GM12891 (cell line): ENCODE data around the gene TAS2R31. TPM values are rescaled to one million over a fixed set of nuclear protein-coding genes. Genes with fewer than 3 reads are reported as not detected.
"Not testable (repeated sequence)": the region's sequence is repeated elsewhere in the genome, so short reads cannot be mapped to it uniquely, and the experiment has no call there.

ENCODE experiments used
- DNase-seq: peaks from one replicate; pipeline ENCODE4 v3.0.0; 2011; ENCODE audit warnings: low spot score; ENCODE audit not compliant: insufficient read length
- FAIRE-seq: peaks from 2 replicates; lab custom pipeline; 2011; peaks lifted over from hg19 to GRCh38; lab: Jason Lieb, UNC
- PAX5 ChIP-seq: IDR thresholded peaks from 2 replicates; pipeline ENCODE4 v1.6.1; 2011; ENCODE audit warnings: low read length, moderate library complexity, mild to moderate bottlenecking; ENCODE audit not compliant: insufficient read depth, severe bottlenecking
- POLR2A ChIP-seq: IDR thresholded peaks from 2 replicates; pipeline ENCODE4 v1.6.1; 2011; ENCODE audit warnings: low read depth, low read length, control low read depth
- POLR2AphosphoS5 ChIP-seq: IDR thresholded peaks from 2 replicates; pipeline ENCODE4 v1.6.1; 2011; ENCODE audit warnings: low read depth, low read length, control low read depth
- POU2F2 ChIP-seq: IDR thresholded peaks from 2 replicates; pipeline ENCODE4 v1.6.1; 2011; ENCODE audit warnings: low read depth, mild to moderate bottlenecking, control low read depth, low read length, moderate library complexity
- SPI1 ChIP-seq: IDR thresholded peaks from 2 replicates; pipeline ENCODE4 v1.6.1; 2011; ENCODE audit warnings: low read depth, low read length, control low read depth
- TAF1 ChIP-seq: IDR thresholded peaks from 2 replicates; pipeline ENCODE4 v1.6.1; 2011; ENCODE audit warnings: low read depth, low read length, control low read depth
- polyA plus RNA-seq: library from polyadenylated mRNA; unstranded; fragments of >200 nt; gene quantifications from one replicate; pipeline ENCODE4 v1.2.1, GENCODE V29; 2012; ENCODE audit warnings: low read depth, missing spikeins, inconsistent platforms; ENCODE audit not compliant: missing spikeins

Gene TAS2R31, protein sequence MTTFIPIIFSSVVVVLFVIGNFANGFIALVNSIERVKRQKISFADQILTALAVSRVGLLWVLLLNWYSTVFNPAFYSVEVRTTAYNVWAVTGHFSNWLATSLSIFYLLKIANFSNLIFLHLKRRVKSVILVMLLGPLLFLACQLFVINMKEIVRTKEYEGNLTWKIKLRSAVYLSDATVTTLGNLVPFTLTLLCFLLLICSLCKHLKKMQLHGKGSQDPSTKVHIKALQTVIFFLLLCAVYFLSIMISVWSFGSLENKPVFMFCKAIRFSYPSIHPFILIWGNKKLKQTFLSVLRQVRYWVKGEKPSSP
- polyA plus RNA-seq, result 0.18 TPM

GRCh38 chr12:11031307-11031706 is at the start of gene TAS2R31:
TAS2R31 (minus strand) TSS chr12:11031407; CDS start chr12:11031335, 72 bp downstream.
- FAIRE-seq (no peak), DNase-seq (no peak)
- TF ChIP-seq TAF1 (no peak), POLR2AphosphoS5 (no peak), PAX5 (no peak), POLR2A (no peak), SPI1 (no peak), POU2F2 (no peak)

DNA sequence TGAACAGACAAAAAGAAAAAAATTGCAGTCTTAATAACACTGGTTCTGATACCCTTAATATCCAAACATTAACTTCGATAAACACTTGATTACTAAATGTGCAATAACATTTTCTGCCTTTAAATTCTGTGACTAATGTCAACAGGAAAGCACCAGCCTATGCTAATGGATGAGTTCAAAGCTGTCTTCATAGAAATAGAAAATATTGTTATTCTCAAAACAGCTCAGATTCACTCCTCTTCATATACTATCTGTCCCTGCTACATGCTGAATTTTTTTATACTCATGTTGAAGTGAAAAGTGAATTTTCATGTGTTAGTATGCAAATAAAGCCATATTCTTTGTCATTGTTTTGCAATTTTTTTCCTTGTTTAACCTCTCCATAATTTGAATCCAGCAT is 47.0 kb upstream of the TAS2R31 start:
- TF ChIP-seq SPI1, result no peak
- TF ChIP-seq POLR2AphosphoS5, result no peak
- no peak for TF ChIP-seq POU2F2
- TF ChIP-seq PAX5, result no peak
- TF ChIP-seq POLR2A, result no peak
- no peak for TF ChIP-seq TAF1
- DNase-seq (no peak), FAIRE-seq (no peak)

DNA sequence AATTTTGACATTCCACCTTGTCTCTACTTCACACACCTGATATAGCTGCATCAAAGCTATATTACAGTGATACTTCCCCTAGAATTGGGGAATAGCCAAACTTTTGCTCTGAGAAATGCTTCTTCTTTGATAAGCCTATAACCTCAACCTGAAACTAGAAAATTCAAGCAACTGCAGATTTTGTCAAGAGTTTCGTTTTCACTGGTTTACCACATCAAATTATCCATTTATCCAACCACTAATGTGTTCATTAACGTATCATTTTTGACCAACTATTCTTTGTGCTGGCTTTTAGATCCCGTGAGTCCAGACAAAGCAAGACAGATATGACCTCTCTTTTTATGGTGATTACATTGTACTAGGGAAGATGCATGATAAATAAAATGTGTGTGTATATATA is 44.4 kb upstream of the TAS2R31 start:
- DNase-seq, result no peak
- TF ChIP-seq PAX5, result no peak
- TF ChIP-seq POU2F2, result no peak
- no peak for TF ChIP-seq TAF1
- TF ChIP-seq POLR2A, result no peak
- no peak for TF ChIP-seq SPI1
- no peak for TF ChIP-seq POLR2AphosphoS5
- FAIRE-seq, result no peak

- FAIRE-seq (no peak), DNase-seq (no peak)
- TF ChIP-seq PAX5 (no peak), SPI1 (no peak), POLR2A (no peak), POU2F2 (no peak), POLR2AphosphoS5 (no peak), TAF1 (no peak)
Observed at GRCh38 chr12:11071414-11071813, 40.2 kb upstream of the TAS2R31 start.

- FAIRE-seq (no peak), DNase-seq (no peak)
- TF ChIP-seq POLR2A (no peak), POLR2AphosphoS5 (no peak), PAX5 (no peak), TAF1 (no peak), POU2F2 (no peak), SPI1 (no peak)
Observed at GRCh38 chr12:11070999-11071398, 39.8 kb upstream of the TAS2R31 start.

DNA sequence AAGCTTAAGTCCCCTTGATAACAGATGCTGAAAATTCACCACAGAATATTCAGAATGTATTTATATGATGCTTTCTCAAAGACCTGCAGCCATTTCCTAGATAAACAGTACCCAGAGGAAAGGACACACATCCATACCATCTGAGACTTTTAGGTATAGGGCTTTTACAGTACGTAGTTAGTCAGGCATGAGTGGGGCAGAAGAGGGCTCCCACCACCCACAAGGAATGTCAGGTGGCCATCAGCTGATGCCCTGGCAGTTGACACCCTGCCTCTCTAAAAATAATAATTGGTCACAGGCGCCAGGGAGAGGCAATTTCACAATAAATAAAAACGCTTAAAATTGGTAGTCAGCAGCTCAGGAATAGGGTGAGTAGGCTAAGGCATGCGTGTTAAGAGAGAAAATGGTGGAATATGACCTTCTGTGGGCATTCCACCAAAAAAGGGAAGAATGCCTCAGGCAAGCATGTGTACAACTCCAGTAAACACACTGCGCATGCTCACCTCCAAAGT is 38.7 kb upstream of the TAS2R31 start:
- TF ChIP-seq TAF1 (no peak), SPI1 (no peak), POLR2AphosphoS5 (no peak), POU2F2 (no peak), PAX5 (no peak), POLR2A (no peak)
- no peak for FAIRE-seq
- DNase-seq, result no peak

DNA sequence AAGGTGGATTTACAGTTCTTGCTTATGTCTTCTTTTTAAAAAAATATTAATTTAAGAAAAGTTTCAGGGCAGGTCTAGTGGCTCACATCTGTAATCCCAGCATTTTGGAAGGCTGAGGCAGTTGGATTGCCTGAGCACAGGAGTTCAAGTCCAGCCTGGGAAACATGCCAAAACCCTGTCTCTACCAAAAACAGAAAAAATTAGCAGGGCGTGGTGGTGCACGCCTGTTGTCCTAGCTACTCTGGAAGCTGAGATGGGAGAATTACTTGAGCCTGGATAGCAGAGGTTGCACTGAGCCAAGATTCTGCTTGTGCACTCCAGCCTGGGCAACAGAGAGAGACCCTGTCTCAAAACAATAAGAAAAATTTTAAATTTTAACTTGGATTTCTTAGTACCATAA is 36.3 kb upstream of the TAS2R31 start:
- TF ChIP-seq TAF1 (no peak), PAX5 (no peak), POLR2A (no peak), SPI1 (no peak)
- no peak for FAIRE-seq
- DNase-seq, result no peak

- not testable (repeated sequence) for FAIRE-seq, DNase-seq
Observed at GRCh38 chr12:11062194-11062593, 31.0 kb upstream of the TAS2R31 start, which contains the start of gene TAS2R46. TAS2R46 (minus strand) TSS chr12:11062294; CDS start chr12:11062294, 0 bp downstream.

DNA sequence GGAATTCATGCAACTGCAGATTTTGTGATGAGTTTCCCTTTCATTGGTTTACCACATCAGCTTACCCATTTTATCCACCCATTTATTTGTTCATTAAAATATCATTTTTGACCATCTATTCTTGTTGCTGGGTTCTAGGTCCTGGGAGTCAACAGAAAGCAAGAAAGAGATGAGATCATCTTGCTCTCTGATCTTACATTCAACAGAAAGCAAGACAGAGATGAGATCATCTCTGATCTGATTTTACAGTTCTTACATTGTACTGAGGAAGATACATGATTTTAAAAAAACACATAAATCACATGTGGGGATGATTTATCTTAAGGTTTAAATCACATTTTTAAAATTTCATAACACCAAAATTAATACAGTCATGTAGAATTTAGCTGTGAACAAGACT is 28.6 kb upstream of the TAS2R31 start:
- FAIRE-seq, result no peak
- TF ChIP-seq PAX5 (no peak), POLR2AphosphoS5 (no peak), TAF1 (no peak), POU2F2 (no peak), SPI1 (no peak), POLR2A (no peak)
- DNase-seq, result no peak

DNA sequence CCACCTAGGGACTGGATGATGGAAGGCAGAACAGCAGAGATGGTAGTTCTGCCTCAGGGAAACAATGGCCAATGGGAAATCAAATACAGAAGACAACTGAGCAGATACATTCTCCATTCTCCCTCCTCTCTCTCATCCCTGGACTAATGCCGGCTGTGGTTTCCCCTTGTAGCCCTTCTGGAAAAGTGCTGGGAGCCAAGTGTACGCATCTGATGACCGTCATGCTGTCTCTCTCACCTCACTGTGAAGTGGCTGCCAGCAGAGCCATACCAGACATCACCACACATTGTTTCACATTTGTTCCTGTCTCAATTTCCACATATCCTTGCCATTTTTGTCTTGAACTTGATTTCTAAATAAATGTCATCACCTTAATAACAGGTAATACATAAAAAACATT is 27.8 kb upstream of the TAS2R31 start:
- DNase-seq, result no peak
- FAIRE-seq, result peak; percentile 76
- TF ChIP-seq SPI1 (no peak), POLR2A (no peak), POLR2AphosphoS5 (no peak), POU2F2 (no peak), TAF1 (no peak), PAX5 (no peak)
